ENCODE results near the gene MED16. TPM values are rescaled to one million over a fixed set of nuclear protein-coding genes. Genes with fewer than 3 reads are reported as not detected.
"Not testable (repeated sequence)": the region's sequence is repeated elsewhere in the genome, so short reads cannot be mapped to it uniquely, and the experiment has no call there.

MED16 gene
- total and polyA plus RNA-seq, 2 donors, result 21.2 to 59.8 TPM

GRCh38 chr19:827710-828321 lies 65.2 kb downstream of the MED16 start, which contains the start of gene AZU1:
TSS of gene AZU1 (plus strand) at chr19:827837. CDS start at chr19:827847, 10 bp downstream.
- no peak within 1 kb of the TSS for H3K4me3 ChIP-seq (ENCODE audit: low read depth, low read length)
- H3K36me3 ChIP-seq (ENCODE audit: insufficient read depth), result no peaks in the 10 kb centered on the region
- WGBS, result 67% methylated on average over 33 of the region's 33 CpGs
- H3K27ac ChIP-seq (ENCODE audit: low read depth), result no peak within 1 kb of the TSS
- DNase-seq (ENCODE audit: extremely low spot score), result no peak
- no peaks in the 10 kb centered on the region for H3K4me1 ChIP-seq (ENCODE audit: insufficient read depth)

- DNase-seq (ENCODE audit: extremely low spot score), result no peak
- H3K27ac ChIP-seq (ENCODE audit: low read depth), result no peak overlapping the region
- 90% methylated on average over 11 of the region's 11 CpGs for WGBS
- no peaks in the 10 kb centered on the region for H3K4me1 ChIP-seq (ENCODE audit: insufficient read depth)
- no peak overlapping the region for H3K4me3 ChIP-seq (ENCODE audit: low read depth, low read length)
- H3K36me3 ChIP-seq (ENCODE audit: insufficient read depth), result no peaks in the 10 kb centered on the region
Observed at GRCh38 chr19:827314-827709, 65.7 kb downstream of the MED16 start.

GRCh38 chr19:825897-826644 lies 66.9 kb downstream of the MED16 start:
- no peaks in the 10 kb centered on the region for H3K36me3 ChIP-seq (ENCODE audit: insufficient read depth)
- WGBS, result 82% methylated on average over 19 of the region's 19 CpGs

GRCh38 chr19:824885-825284 lies 68.1 kb downstream of the MED16 start:
- no peak for DNase-seq (ENCODE audit: extremely low spot score)
- Histone ChIP-seq H3K4me1 (ENCODE audit: insufficient read depth) (no peaks in the 10 kb centered on the region), H3K36me3 (ENCODE audit: insufficient read depth) (no peaks in the 10 kb centered on the region), H3K27ac (ENCODE audit: low read depth) (no peak overlapping the region), H3K4me3 (ENCODE audit: low read depth, low read length) (no peak overlapping the region)
- 79% methylated on average over 15 of the region's 15 CpGs for WGBS

More at GRCh38 chr19:825897-826644, 66.9 kb downstream of the MED16 start:
- no peak for DNase-seq (ENCODE audit: extremely low spot score)
- H3K27ac ChIP-seq (ENCODE audit: low read depth), result no peak overlapping the region
- no peak overlapping the region for H3K4me3 ChIP-seq (ENCODE audit: low read depth, low read length)
- no peaks in the 10 kb centered on the region for H3K4me1 ChIP-seq (ENCODE audit: insufficient read depth)

GRCh38 chr19:823565-824121 lies 69.3 kb downstream of the MED16 start:
- Histone ChIP-seq H3K4me3 (ENCODE audit: low read depth, low read length) (no peak overlapping the region), H3K27ac (ENCODE audit: low read depth) (no peak overlapping the region), H3K4me1 (ENCODE audit: insufficient read depth) (no peaks in the 10 kb centered on the region), H3K36me3 (ENCODE audit: insufficient read depth) (no peaks in the 10 kb centered on the region)
- WGBS, result 62% methylated on average over 12 of the region's 12 CpGs
- no peak for DNase-seq (ENCODE audit: extremely low spot score)

- Histone ChIP-seq H3K4me1 (ENCODE audit: insufficient read depth) (no peaks in the 10 kb centered on the region), H3K27ac (ENCODE audit: low read depth) (no peak within 1 kb of the TSS), H3K36me3 (ENCODE audit: insufficient read depth) (no peaks in the 10 kb centered on the region), H3K4me3 (ENCODE audit: low read depth, low read length) (peak within 1 kb of the TSS; percentile 36)
- no peak for DNase-seq (ENCODE audit: extremely low spot score)
- under 1% methylated on average over 83 of the region's 86 CpGs for WGBS
Observed at GRCh38 chr19:821825-822503, 71.0 kb downstream of the MED16 start, which contains the start of gene PLPPR3. TSS of gene PLPPR3 (minus strand) at chr19:821955. CDS start at chr19:821559, 396 bp downstream.

GRCh38 chr19:821231-821824 lies 71.7 kb downstream of the MED16 start:
- DNase-seq (ENCODE audit: extremely low spot score), result no peak
- H3K36me3 ChIP-seq (ENCODE audit: insufficient read depth), result no peaks in the 10 kb centered on the region
- 1% methylated on average over 64 of the region's 64 CpGs for WGBS
- no peaks in the 10 kb centered on the region for H3K4me1 ChIP-seq (ENCODE audit: insufficient read depth)
- H3K27ac ChIP-seq (ENCODE audit: low read depth), result no peak overlapping the region
- peak overlapping the region; percentile 36 for H3K4me3 ChIP-seq (ENCODE audit: low read depth, low read length)

- not testable (repeated sequence) for H3K27ac ChIP-seq (ENCODE audit: low read depth); H3K36me3 ChIP-seq (ENCODE audit: insufficient read depth); H3K4me1 ChIP-seq (ENCODE audit: insufficient read depth); DNase-seq (ENCODE audit: extremely low spot score); H3K4me3 ChIP-seq (ENCODE audit: low read depth, low read length)
- 88% methylated on average over 5 of the region's 5 CpGs for WGBS
Observed at GRCh38 chr19:820212-820611, 72.8 kb downstream of the MED16 start.

Small RNA genes within 50 kb of the gene (small RNA-seq; reads per million reads assigned to genes)
- 0.09 reads per million for gene RNU6-9

Other genes with a start within 250 kb of the MED16 start
- gene RNF126, start 230.0 kb downstream of the MED16 start, total RNA-seq, result 8.6 TPM
- gene RNF126, start 230.0 kb downstream of the MED16 start, polyA plus RNA-seq, result 41.8 TPM
- 23.3 TPM for gene FSTL3, start 216.8 kb downstream of the MED16 start, total RNA-seq
- gene FSTL3, start 216.8 kb downstream of the MED16 start, polyA plus RNA-seq, result 86.9 TPM
- not detected for gene PRSS57, start 197.7 kb downstream of the MED16 start, total RNA-seq
- gene PRSS57, start 197.7 kb downstream of the MED16 start, polyA plus RNA-seq, result not detected
- 23.6 TPM for gene PALM, start 184.3 kb downstream of the MED16 start, total RNA-seq
- gene PALM, start 184.3 kb downstream of the MED16 start, polyA plus RNA-seq, result 69.3 TPM
- gene MISP, start 142.1 kb downstream of the MED16 start, total RNA-seq, result 1.4 TPM
- gene MISP, start 142.1 kb downstream of the MED16 start, polyA plus RNA-seq, result 0.91 TPM
- gene PTBP1, start 95.7 kb downstream of the MED16 start, total RNA-seq, result 104 TPM
- 108 TPM for gene PTBP1, start 95.7 kb downstream of the MED16 start, polyA plus RNA-seq
- 2.1 TPM for gene PLPPR3, start 71.2 kb downstream of the MED16 start, total RNA-seq
- 0.03 TPM for gene PLPPR3, start 71.2 kb downstream of the MED16 start, polyA plus RNA-seq
- gene AZU1, start 65.3 kb downstream of the MED16 start, total RNA-seq, result not detected
- gene AZU1, start 65.3 kb downstream of the MED16 start, polyA plus RNA-seq, result 0.15 TPM
- gene PRTN3, start 52.2 kb downstream of the MED16 start, total RNA-seq, result 0.26 TPM
- 0.08 TPM for gene PRTN3, start 52.2 kb downstream of the MED16 start, polyA plus RNA-seq
- gene ELANE, start 40.9 kb downstream of the MED16 start, total RNA-seq, result not detected
- 5.7 TPM for gene ELANE, start 40.9 kb downstream of the MED16 start, polyA plus RNA-seq
- 84.4 TPM for gene CFD, start 33.5 kb downstream of the MED16 start, total RNA-seq
- gene CFD, start 33.5 kb downstream of the MED16 start, polyA plus RNA-seq, result 2,164 TPM
- gene RNU6-9, start 297 bp upstream of the MED16 start, total RNA-seq, result not detected
- not detected for gene RNU6-9, start 297 bp upstream of the MED16 start, polyA plus RNA-seq
- gene R3HDM4, start 20.0 kb upstream of the MED16 start, total RNA-seq, result 16.0 TPM
- gene R3HDM4, start 20.0 kb upstream of the MED16 start, polyA plus RNA-seq, result 62.3 TPM
- not detected for gene KISS1R, start 24.1 kb upstream of the MED16 start, total RNA-seq
- gene KISS1R, start 24.1 kb upstream of the MED16 start, polyA plus RNA-seq, result 0.28 TPM
- 9.1 TPM for gene ARID3A, start 32.8 kb upstream of the MED16 start, total RNA-seq
- gene ARID3A, start 32.8 kb upstream of the MED16 start, polyA plus RNA-seq, result 6.1 TPM
- gene WDR18, start 91.2 kb upstream of the MED16 start, total RNA-seq, result 23.3 TPM
- 36.6 TPM for gene WDR18, start 91.2 kb upstream of the MED16 start, polyA plus RNA-seq
- not detected for gene GRIN3B, start 107.2 kb upstream of the MED16 start, total RNA-seq
- 0.06 TPM for gene GRIN3B, start 107.2 kb upstream of the MED16 start, polyA plus RNA-seq
- gene TMEM259, start 127.9 kb upstream of the MED16 start, total RNA-seq, result 34.5 TPM
- 159 TPM for gene TMEM259, start 127.9 kb upstream of the MED16 start, polyA plus RNA-seq
- not detected for gene RNU6-2, start 128.3 kb upstream of the MED16 start, total RNA-seq
- gene RNU6-2, start 128.3 kb upstream of the MED16 start, polyA plus RNA-seq, result not detected
- gene CNN2, start 133.4 kb upstream of the MED16 start, total RNA-seq, result 73.3 TPM
- 97.1 TPM for gene CNN2, start 133.4 kb upstream of the MED16 start, polyA plus RNA-seq
- gene ABCA7, start 146.9 kb upstream of the MED16 start, total RNA-seq, result 1.9 TPM
- 5.9 TPM for gene ABCA7, start 146.9 kb upstream of the MED16 start, polyA plus RNA-seq
- gene ARHGAP45, start 174.0 kb upstream of the MED16 start, total RNA-seq, result 5.7 TPM
- gene ARHGAP45, start 174.0 kb upstream of the MED16 start, polyA plus RNA-seq, result 12.0 TPM
- gene POLR2E, start 202.2 kb upstream of the MED16 start, total RNA-seq, result 35.2 TPM
- gene POLR2E, start 202.2 kb upstream of the MED16 start, polyA plus RNA-seq, result 255 TPM
- 71.3 TPM for gene GPX4, start 210.8 kb upstream of the MED16 start, total RNA-seq
- 452 TPM for gene GPX4, start 210.8 kb upstream of the MED16 start, polyA plus RNA-seq